HG03521 (cell line): ENCODE results near the gene QPRT.
"Not testable (repeated sequence)": the region's sequence is repeated elsewhere in the genome, so short reads cannot be mapped to it uniquely, and the experiment has no call there.

Experiments
- ATAC-seq: cut with Tn5 transposase; IDR thresholded peaks from one replicate; pipeline ENCODE4 v1.9.1; 2021; ENCODE audit warnings: mild to moderate bottlenecking, moderate library complexity; ENCODE audit not compliant: unreplicated experiment

Gene QPRT

DNA sequence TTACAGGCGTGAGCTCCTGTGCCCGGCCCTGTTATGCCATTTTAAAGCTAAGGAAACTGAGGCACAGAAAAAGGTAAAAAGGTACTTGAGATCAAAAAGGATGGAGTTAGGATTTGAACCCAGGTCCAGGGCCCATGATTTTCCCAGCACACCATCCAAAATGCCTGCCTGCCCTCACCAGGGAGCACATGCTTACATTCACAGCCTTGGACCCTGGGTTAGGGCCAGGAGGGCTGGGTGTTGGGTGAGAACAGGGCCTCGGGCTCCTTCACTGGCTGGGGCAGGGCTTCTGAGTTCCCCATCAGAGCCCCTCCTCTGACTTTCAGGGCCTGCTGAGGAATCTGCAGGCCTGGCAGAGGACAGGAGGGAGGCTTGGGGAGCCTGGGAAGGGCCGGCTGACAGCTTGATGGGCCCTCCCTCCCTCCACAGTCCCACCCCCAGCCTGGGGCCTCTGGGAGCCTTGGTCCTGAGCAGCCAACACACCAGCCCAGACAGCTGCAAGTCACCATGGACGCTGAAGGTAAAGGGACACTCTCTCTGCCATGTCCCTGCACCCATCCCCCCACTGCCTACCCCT, at the start of gene QPRT:
Gene QPRT, plus strand, starts transcription at position 490 of the 577 bp plus-strand sequence. Its CDS starts 18 bp downstream, at position 508.
- ATAC-seq, result no peak

- ATAC-seq, result not testable (repeated sequence)
Observed at GRCh38 chr16:29629318-29629717, 49.7 kb upstream of the QPRT start.

- not testable (repeated sequence) for ATAC-seq
Observed at GRCh38 chr16:29631658-29632057, 47.3 kb upstream of the QPRT start.

GRCh38 chr16:29635902-29636301, 43.1 kb upstream of the QPRT start:
- ATAC-seq, result not testable (repeated sequence)

GRCh38 chr16:29636368-29636767, 42.6 kb upstream of the QPRT start:
- not testable (repeated sequence) for ATAC-seq

GRCh38 chr16:29638751-29639150, 40.2 kb upstream of the QPRT start:
- ATAC-seq, result not testable (repeated sequence)

- ATAC-seq, result no peak
Observed at GRCh38 chr16:29641561-29641960, 37.4 kb upstream of the QPRT start.

- no peak for ATAC-seq
Observed at GRCh38 chr16:29643596-29643995, 35.4 kb upstream of the QPRT start.

DNA sequence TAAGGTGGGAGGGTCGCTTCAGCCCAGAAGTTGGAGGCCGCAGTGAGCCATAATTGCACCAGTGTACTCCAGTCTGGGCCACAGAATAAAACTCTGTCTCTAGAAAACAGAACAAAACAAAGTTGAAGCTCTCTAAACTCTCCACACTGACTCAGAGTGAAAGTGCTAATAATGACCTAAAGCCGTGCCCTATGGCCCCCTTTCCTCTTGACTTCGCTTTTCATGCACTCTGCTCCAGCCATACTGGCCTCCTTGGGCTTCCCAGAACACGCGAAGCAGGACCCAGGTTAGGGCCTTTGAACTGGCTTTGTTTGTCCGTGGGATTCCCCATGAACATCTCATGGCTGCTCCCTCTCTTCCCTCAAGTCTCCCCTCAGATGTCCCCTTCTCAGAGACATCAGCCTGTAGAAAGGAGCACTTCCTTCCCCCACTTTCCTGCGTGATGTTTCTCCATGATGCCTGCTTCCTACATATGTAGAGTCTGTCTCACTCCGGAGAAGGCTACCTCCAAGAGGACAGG, 34.6 kb upstream of the QPRT start:
- ATAC-seq, result peak; percentile 56

DNA sequence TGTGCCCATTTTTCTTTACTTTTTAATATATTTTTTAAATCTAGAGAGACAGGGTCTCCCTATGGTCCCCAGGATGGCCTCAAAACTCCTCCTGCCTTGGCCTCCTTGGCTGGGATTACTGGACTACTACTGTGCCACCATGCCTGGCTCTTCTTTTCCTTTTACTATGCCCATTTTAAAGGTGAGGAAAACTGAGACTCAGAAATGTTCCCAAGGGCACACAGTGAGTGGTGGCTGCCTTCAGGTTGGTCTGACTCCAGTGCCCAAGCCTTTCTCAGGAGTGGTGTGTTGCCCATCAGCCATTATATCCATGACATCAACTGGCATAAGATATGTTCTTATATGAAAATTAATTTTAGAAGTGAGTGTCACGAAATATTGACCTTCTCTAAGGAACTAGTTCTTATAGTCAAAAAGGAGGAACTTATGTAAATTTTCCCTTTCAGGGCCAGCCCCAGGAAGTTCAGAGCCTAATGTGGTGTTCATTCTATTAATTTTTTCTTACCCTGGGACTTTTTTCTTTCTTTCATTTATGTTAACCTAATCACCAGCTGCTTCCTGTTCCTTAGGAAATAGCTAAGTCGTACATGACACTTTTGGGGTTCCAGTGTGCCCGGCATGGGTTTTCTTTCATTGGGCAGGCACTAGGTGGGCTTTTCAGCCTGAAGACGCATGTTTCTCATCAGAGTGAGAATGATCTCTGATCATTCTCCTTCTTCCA, 33.8 kb upstream of the QPRT start:
- no peak for ATAC-seq

GRCh38 chr16:29645694-29646187, 33.2 kb upstream of the QPRT start:
- no peak for ATAC-seq

DNA sequence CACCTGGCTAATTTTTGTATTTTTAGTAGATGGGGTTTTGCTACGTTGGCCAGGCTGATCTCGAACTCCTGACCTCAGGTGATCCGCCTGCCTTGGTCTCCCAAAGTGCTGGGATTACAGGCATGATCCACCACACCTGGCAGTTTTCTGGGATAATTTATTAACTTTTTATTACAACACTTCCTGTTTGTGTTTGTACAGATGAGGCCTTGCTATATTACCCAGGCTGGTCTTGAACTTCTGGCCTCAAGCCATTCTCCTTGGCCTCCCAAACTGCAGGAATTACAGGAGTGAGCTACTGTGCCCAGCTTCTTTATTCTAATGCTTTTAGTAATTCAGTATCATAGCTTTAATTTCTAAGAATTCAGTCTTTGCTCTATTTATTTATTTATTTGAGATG, 32.0 kb upstream of the QPRT start:
- ATAC-seq, result no peak

DNA sequence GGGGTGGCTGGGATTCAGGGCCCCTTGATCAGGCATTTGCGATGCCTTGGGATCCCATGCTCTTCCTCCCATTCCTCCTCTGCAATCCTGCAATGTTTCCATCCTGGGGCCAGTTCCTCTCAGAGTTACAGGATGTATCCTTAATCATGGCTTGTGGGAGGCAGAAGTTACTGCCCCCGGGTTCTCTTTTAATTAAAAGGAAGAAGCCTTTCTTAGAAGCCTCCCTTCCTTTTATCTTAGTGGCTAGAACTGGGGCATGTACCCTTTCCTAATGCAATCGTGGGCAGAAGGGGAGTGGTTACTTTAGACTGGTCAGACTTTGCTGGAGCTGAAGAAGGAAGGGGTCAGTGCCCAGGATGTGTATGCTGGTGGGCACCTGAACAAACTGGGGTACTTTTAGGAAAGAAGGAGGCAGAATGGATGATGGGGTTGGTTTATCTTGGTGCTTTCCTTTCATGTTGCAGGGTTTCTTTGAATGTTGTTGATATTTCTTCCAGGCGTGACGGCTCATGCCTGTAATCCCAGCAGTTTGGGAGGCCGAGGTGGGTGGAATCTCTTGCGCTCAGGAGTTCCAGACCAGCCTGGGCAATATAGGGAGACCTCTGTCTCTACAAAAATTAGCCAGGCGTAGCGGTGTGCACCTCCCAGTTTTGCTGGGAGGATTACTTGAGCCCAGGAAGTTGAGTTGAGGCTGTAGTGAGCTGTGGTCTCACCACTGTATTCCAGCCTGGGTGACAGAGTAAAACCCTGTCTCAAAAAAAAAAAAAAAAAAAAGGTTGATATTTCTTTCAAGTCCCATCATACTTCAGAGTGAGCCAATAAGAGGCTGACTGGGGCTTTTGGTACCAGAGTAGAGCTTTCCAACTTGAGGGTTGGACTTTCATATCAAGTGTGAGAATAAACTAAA, 29.1 kb upstream of the QPRT start:
- ATAC-seq, result no peak

DNA sequence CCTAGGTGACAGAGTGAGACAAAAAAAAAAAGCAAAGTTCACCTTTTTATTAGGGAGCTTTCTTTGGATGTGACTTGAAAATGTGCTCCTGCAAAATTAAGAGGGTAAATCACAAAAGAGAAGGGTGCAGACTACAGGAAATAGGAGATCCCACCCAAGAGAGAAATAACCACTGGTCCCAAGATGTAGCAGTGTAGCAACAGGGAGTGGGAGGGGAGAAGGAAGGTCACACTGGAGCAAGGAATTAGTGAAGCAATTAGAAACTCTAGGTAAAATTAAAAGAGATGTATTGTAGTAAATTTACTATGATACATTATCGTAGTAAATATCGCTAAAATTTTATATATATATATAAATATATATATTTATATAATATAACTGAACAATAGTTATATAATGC, 28.2 kb upstream of the QPRT start:
- no peak for ATAC-seq

GRCh38 chr16:29651774-29652349, 27.1 kb upstream of the QPRT start:
- ATAC-seq, result no peak

- no peak for ATAC-seq
Observed at GRCh38 chr16:29653471-29653870, 25.5 kb upstream of the QPRT start.

GRCh38 chr16:29653890-29654289, 25.1 kb upstream of the QPRT start:
- not testable (repeated sequence) for ATAC-seq

GRCh38 chr16:29656688-29657523, 22.1 kb upstream of the QPRT start:
- no peak for ATAC-seq

GRCh38 chr16:29658705-29659104, 20.3 kb upstream of the QPRT start:
- no peak for ATAC-seq
